Measurements from ENCODE around the gene TMEM131. TPM values are rescaled to one million over a fixed set of nuclear protein-coding genes. Genes with fewer than 3 reads are reported as not detected.

The TMEM131 gene
- total RNA-seq, 2 experiments from 2014 or later, result 41.1 to 44.6 TPM

GRCh38 chr2:97993926-97994325 lies 1.8 kb downstream of the TMEM131 start:
- Mint-ChIP-seq H3K27ac (peak overlapping the region; percentile 37), H3K4me3 (peak overlapping the region; percentile 95), H3K36me3 (peaks cover 2% of the 10 kb centered on the region), H3K4me1 (peaks cover 23% of the 10 kb centered on the region), H3K9me3 (no peaks in the 10 kb centered on the region), H3K27me3 (no peaks in the 10 kb centered on the region)
- POLR2A ChIA-PET, result no interaction called here
- DNase-seq, result no peak
- no peak for ATAC-seq (ENCODE audit: low read depth)

GRCh38 chr2:97992836-97993825 lies 2.6 kb downstream of the TMEM131 start:
- Mint-ChIP-seq H3K4me3 (peak overlapping the region; percentile 95), H3K27me3 (no peaks in the 10 kb centered on the region), H3K27ac (no peak overlapping the region), H3K36me3 (peaks cover 8% of the 10 kb centered on the region), H3K9me3 (peaks cover 7% of the 10 kb centered on the region), H3K4me1 (peaks cover 24% of the 10 kb centered on the region)
- POLR2A ChIA-PET, result no interaction called here
- no peak for DNase-seq
- ATAC-seq (ENCODE audit: low read depth), result no peak

- DNase-seq, result no peak
- POLR2A ChIA-PET, result no interaction called here
Observed at GRCh38 chr2:97991081-97991856, 4.5 kb downstream of the TMEM131 start.

GRCh38 chr2:97988722-97989121 lies 7.0 kb downstream of the TMEM131 start:
- Mint-ChIP-seq H3K27ac (no peak overlapping the region), H3K27me3 (no peaks in the 10 kb centered on the region), H3K4me3 (no peak overlapping the region), H3K4me1 (peaks cover 21% of the 10 kb centered on the region), H3K36me3 (peaks cover 27% of the 10 kb centered on the region), H3K9me3 (peaks cover 17% of the 10 kb centered on the region)
- DNase-seq (no peak), ATAC-seq (ENCODE audit: low read depth) (no peak)
- POLR2A ChIA-PET, result no interaction called here

More at GRCh38 chr2:97991081-97991856, 4.5 kb downstream of the TMEM131 start:
- peaks cover 19% of the 10 kb centered on the region for H3K36me3 Mint-ChIP-seq
- ATAC-seq (ENCODE audit: low read depth), result no peak
- no peak overlapping the region for H3K27ac Mint-ChIP-seq
- no peak overlapping the region for H3K4me3 Mint-ChIP-seq
- H3K27me3 Mint-ChIP-seq, result no peaks in the 10 kb centered on the region
- H3K9me3 Mint-ChIP-seq, result peaks cover 15% of the 10 kb centered on the region
- H3K4me1 Mint-ChIP-seq, result peaks cover 26% of the 10 kb centered on the region

- Mint-ChIP-seq H3K4me1 (peaks cover 4% of the 10 kb centered on the region), H3K4me3 (no peak overlapping the region), H3K36me3 (peaks cover 36% of the 10 kb centered on the region), H3K27me3 (no peaks in the 10 kb centered on the region), H3K9me3 (peaks cover 17% of the 10 kb centered on the region), H3K27ac (no peak overlapping the region)
- POLR2A ChIA-PET, result no interaction called here
- no peak for ATAC-seq (ENCODE audit: low read depth)
- DNase-seq, result no peak
Observed at GRCh38 chr2:97985998-97986397, 9.8 kb downstream of the TMEM131 start.

- Mint-ChIP-seq H3K4me3 (no peak overlapping the region), H3K36me3 (peaks cover 41% of the 10 kb centered on the region), H3K9me3 (peaks cover 20% of the 10 kb centered on the region), H3K27ac (no peak overlapping the region), H3K4me1 (peaks cover 2% of the 10 kb centered on the region), H3K27me3 (no peaks in the 10 kb centered on the region)
- POLR2A ChIA-PET, result no interaction called here
- DNase-seq (no peak), ATAC-seq (ENCODE audit: low read depth) (no peak)
Observed at GRCh38 chr2:97983698-97984097, 12.1 kb downstream of the TMEM131 start.

- Mint-ChIP-seq H3K27me3 (no peaks in the 10 kb centered on the region), H3K27ac (no peak overlapping the region), H3K4me1 (peaks cover 3% of the 10 kb centered on the region), H3K9me3 (peaks cover 17% of the 10 kb centered on the region), H3K4me3 (no peak overlapping the region), H3K36me3 (peaks cover 41% of the 10 kb centered on the region)
- no peak for DNase-seq
- POLR2A ChIA-PET, result no interaction called here
- no peak for ATAC-seq (ENCODE audit: low read depth)
Observed at GRCh38 chr2:97983134-97983533, 12.6 kb downstream of the TMEM131 start.

- POLR2A ChIA-PET, result no interaction called here
- peaks cover 1% of the 10 kb centered on the region for H3K4me1 Mint-ChIP-seq
- H3K36me3 Mint-ChIP-seq, result peaks cover 38% of the 10 kb centered on the region
- DNase-seq (no peak), ATAC-seq (ENCODE audit: low read depth) (no peak)
- no peak overlapping the region for H3K27ac Mint-ChIP-seq
- H3K27me3 Mint-ChIP-seq, result no peaks in the 10 kb centered on the region
- H3K9me3 Mint-ChIP-seq, result peaks cover 12% of the 10 kb centered on the region
- H3K4me3 Mint-ChIP-seq, result no peak overlapping the region
Observed at GRCh38 chr2:97982621-97983020, 13.1 kb downstream of the TMEM131 start.

GRCh38 chr2:97981961-97982360 lies 13.8 kb downstream of the TMEM131 start:
- no peak for DNase-seq
- Mint-ChIP-seq H3K27ac (no peak overlapping the region), H3K9me3 (peaks cover 14% of the 10 kb centered on the region), H3K4me3 (no peak overlapping the region), H3K4me1 (peaks cover 1% of the 10 kb centered on the region), H3K36me3 (peaks cover 40% of the 10 kb centered on the region), H3K27me3 (no peaks in the 10 kb centered on the region)
- ATAC-seq (ENCODE audit: low read depth), result no peak
- POLR2A ChIA-PET, result no interaction called here

- no peak overlapping the region for H3K4me3 Mint-ChIP-seq
- peaks cover 1% of the 10 kb centered on the region for H3K4me1 Mint-ChIP-seq
- peaks cover 18% of the 10 kb centered on the region for H3K9me3 Mint-ChIP-seq
- peaks cover 40% of the 10 kb centered on the region for H3K36me3 Mint-ChIP-seq
- POLR2A ChIA-PET, result no interaction called here
- H3K27ac Mint-ChIP-seq, result no peak overlapping the region
- DNase-seq (no peak), ATAC-seq (ENCODE audit: low read depth) (no peak)
- H3K27me3 Mint-ChIP-seq, result no peaks in the 10 kb centered on the region
Observed at GRCh38 chr2:97979904-97980303, 15.8 kb downstream of the TMEM131 start.

GRCh38 chr2:97974471-97974870 lies 21.3 kb downstream of the TMEM131 start:
- ATAC-seq (ENCODE audit: low read depth), result no peak
- no peak for DNase-seq
- H3K36me3 Mint-ChIP-seq, result peaks cover 50% of the 10 kb centered on the region
- peaks cover 28% of the 10 kb centered on the region for H3K9me3 Mint-ChIP-seq
- POLR2A ChIA-PET, result no interaction called here
- no peaks in the 10 kb centered on the region for H3K27me3 Mint-ChIP-seq
- no peak overlapping the region for H3K4me3 Mint-ChIP-seq
- H3K4me1 Mint-ChIP-seq, result peaks cover 12% of the 10 kb centered on the region
- H3K27ac Mint-ChIP-seq, result no peak overlapping the region

GRCh38 chr2:97970293-97971060 lies 25.3 kb downstream of the TMEM131 start:
- Mint-ChIP-seq H3K9me3 (peaks cover 16% of the 10 kb centered on the region), H3K27me3 (no peaks in the 10 kb centered on the region), H3K36me3 (peaks cover 31% of the 10 kb centered on the region), H3K27ac (no peak overlapping the region), H3K4me3 (no peak overlapping the region), H3K4me1 (peaks cover 17% of the 10 kb centered on the region)
- DNase-seq, result no peak
- ATAC-seq (ENCODE audit: low read depth), result no peak
- POLR2A ChIA-PET, result no interaction called here

All from activated naive CD8-positive, alpha-beta T cell treated with anti-CD3 and anti-CD28 coated beads, Interleukin-2, amount 10 ng/mL, durations not matched to agents 7 days and 5 days (primary cell).